Neutrophil (primary cell): Measurements from ENCODE around the gene WNT16.

Source experiments
- H3K27ac ChIP-seq: fragments of 200-600 bp; sonication (generic); 2 replicates; pipeline ENCODE4 v1.5.1; 2016; ENCODE audit warnings: mild to moderate bottlenecking, moderate library complexity
- H3K27me3 ChIP-seq: fragments of 200-600 bp; sonication (generic); 2 replicates; pipeline ENCODE4 v1.6.0; 2016; ENCODE audit warnings: mild to moderate bottlenecking
- H3K36me3 ChIP-seq: fragments of 200-600 bp; sonication (generic); 2 replicates; pipeline ENCODE4 v1.5.1; 2017
- H3K4me1 ChIP-seq, 2 experiments: fragments of 200-600 bp in 1 of 2; sonication (generic) in 1 of 2; 1 replicate in 1 of 2; 2 replicates in 1 of 2; pipeline versions ENCODE4 v1.5.1 to v1.6.1; 2013 to 2016; ENCODE audit warnings: low read depth in 1 of 2, low read length in 1 of 2, mild to moderate bottlenecking in 1 of 2, moderate library complexity in 1 of 2; ENCODE audit not compliant: control insufficient read depth in 1 of 2, insufficient read depth in 1 of 2
- H3K4me3 ChIP-seq, 2 experiments: fragments of 200-600 bp in 1 of 2; sonication (generic) in 1 of 2; 1 replicate in 1 of 2; 2 replicates in 1 of 2; pipeline ENCODE4 v1.5.1; 2013 to 2016; ENCODE audit warnings: low read depth in 1 of 2, low read length in 1 of 2, mild to moderate bottlenecking in 1 of 2, moderate library complexity in 1 of 2
- H3K9me3 ChIP-seq: fragments of 200-600 bp; sonication (generic); 2 replicates; pipeline ENCODE4 v1.5.1; 2016
- CTCF ChIP-seq: fragments of 200-600 bp; sonication (generic); IDR thresholded peaks from 2 replicates; pipeline ENCODE4 v1.5.1; 2016; ENCODE audit warnings: antibody characterized with exemption

WNT16 gene

GRCh38 chr7:121327671-121328070 lies 1.1 kb upstream of the WNT16 start:
- H3K9me3 ChIP-seq, result no peaks in the 10 kb centered on the region

GRCh38 chr7:121329191-121330052 lies 622 bp downstream of the WNT16 start:
- H3K4me3 ChIP-seq, result no peak overlapping the region
- H3K27ac ChIP-seq, result no peak overlapping the region
- TF ChIP-seq CTCF, result no peak
- H3K4me1 ChIP-seq, result no peaks in the 10 kb centered on the region
- H3K36me3 ChIP-seq, result no peaks in the 10 kb centered on the region
- no peaks in the 10 kb centered on the region for H3K9me3 ChIP-seq
- peaks cover 90% of the 10 kb centered on the region for H3K27me3 ChIP-seq

More at GRCh38 chr7:121327671-121328070, 1.1 kb upstream of the WNT16 start:
- H3K27me3 ChIP-seq, result peaks cover 90% of the 10 kb centered on the region
- no peak for TF ChIP-seq CTCF
- no peaks in the 10 kb centered on the region for H3K36me3 ChIP-seq
- H3K4me1 ChIP-seq, result no peaks in the 10 kb centered on the region
- H3K27ac ChIP-seq, result no peak overlapping the region
- H3K4me3 ChIP-seq, result no peak overlapping the region

GRCh38 chr7:121330053-121330833 lies 1.4 kb downstream of the WNT16 start:
- H3K36me3 ChIP-seq, result no peaks in the 10 kb centered on the region
- H3K4me1 ChIP-seq, result no peaks in the 10 kb centered on the region
- H3K4me3 ChIP-seq, result no peak overlapping the region
- peaks cover 92% of the 10 kb centered on the region for H3K27me3 ChIP-seq
- TF ChIP-seq CTCF, result no peak
- H3K9me3 ChIP-seq, result no peaks in the 10 kb centered on the region
- H3K27ac ChIP-seq, result no peak overlapping the region

- H3K4me1 ChIP-seq, result no peaks in the 10 kb centered on the region
- no peaks in the 10 kb centered on the region for H3K9me3 ChIP-seq
- no peak overlapping the region for H3K4me3 ChIP-seq
- no peak overlapping the region for H3K27ac ChIP-seq
- TF ChIP-seq CTCF, result no peak
- peaks cover 100% of the 10 kb centered on the region for H3K27me3 ChIP-seq
- H3K36me3 ChIP-seq, result no peaks in the 10 kb centered on the region
These were observed 2.2 kb downstream of the WNT16 start for GRCh38 chr7:121331048-121331447.

GRCh38 chr7:121331574-121331973 lies 2.8 kb downstream of the WNT16 start:
- Histone ChIP-seq H3K4me3 (no peak overlapping the region), H3K9me3 (no peaks in the 10 kb centered on the region), H3K27ac (no peak overlapping the region), H3K36me3 (no peaks in the 10 kb centered on the region), H3K27me3 (peaks cover 99% of the 10 kb centered on the region), H3K4me1 (no peaks in the 10 kb centered on the region)
- no peak for TF ChIP-seq CTCF
